K562 (cell line): ENCODE data around the gene CNPY4. TPM values are rescaled to one million over a fixed set of nuclear protein-coding genes. Genes with fewer than 3 reads are reported as not detected.

Experiments
- CBFA2T2 ChIP-seq: fragments of 450-650 bp; conservative IDR thresholded peaks from 2 replicates; pipeline ENCODE4 v1.6.1; 2017; ENCODE audit warnings: mild to moderate bottlenecking
- DMBX1 ChIP-seq: fragments of 250-450 bp; sonication (Bioruptor Pico); IDR thresholded peaks from 2 replicates; pipeline ENCODE4 v1.8.0; 2022; ENCODE audit warnings: inconsistent platforms, mild to moderate bottlenecking, moderate library complexity, borderline replicate concordance
- FOSL1 ChIP-seq: fragments of 200-800 bp; sonication (Bioruptor generic); conservative IDR thresholded peaks from 2 replicates; pipeline ENCODE4 v1.6.1; 2016; ENCODE audit warnings: missing genetic modification characterization, missing compliant biosample characterization
- GTF2E2 ChIP-seq: fragments of 200-800 bp; sonication (Bioruptor generic); IDR thresholded peaks from 2 replicates; pipeline ENCODE4 v1.6.1; 2016; ENCODE audit warnings: missing genetic modification characterization, missing compliant biosample characterization
- HIVEP1 ChIP-seq: fragments of 250-450 bp; sonication (Bioruptor Pico); IDR thresholded peaks from 2 replicates; pipeline ENCODE4 v1.4.0; 2020; ENCODE audit warnings: mild to moderate bottlenecking
- MAFF ChIP-seq: IDR thresholded peaks from 2 replicates; pipeline ENCODE4 v1.6.1; 2012; ENCODE audit warnings: low read length, improper control_type of control experiment
- NFYB ChIP-seq: IDR thresholded peaks from 2 replicates; pipeline ENCODE4 v1.6.1; 2011; ENCODE audit warnings: mild to moderate bottlenecking, moderate library complexity; ENCODE audit not compliant: insufficient read length; ENCODE audit errors: extremely low read depth
- RBM22 ChIP-seq: fragments of 200-400 bp; formaldehyde crosslinking; IDR thresholded peaks from 2 replicates; pipeline ENCODE4 v1.6.1; 2018; ENCODE audit warnings: low read length, low read depth; ENCODE audit not compliant: poor library complexity, severe bottlenecking
- SAFB ChIP-seq: fragments of 200-400 bp; formaldehyde crosslinking; IDR thresholded peaks from 2 replicates; pipeline ENCODE4 v1.6.1; 2017; ENCODE audit warnings: low read depth, low read length, borderline replicate concordance
- SREBF1 ChIP-seq: fragments of 150-350 bp; IDR thresholded peaks from 2 replicates; pipeline ENCODE4 v1.6.1; 2014; ENCODE audit warnings: antibody characterized with exemption, low read depth, low read length, borderline replicate concordance
- SUPT5H ChIP-seq: fragments of 450-650 bp; IDR thresholded peaks from 2 replicates; pipeline ENCODE4 v1.6.1; 2016
- ZNF57 ChIP-seq: fragments of 450-650 bp; formaldehyde crosslinking; IDR thresholded peaks from 2 replicates; pipeline ENCODE4 v1.4.0; 2020; ENCODE audit warnings: mild to moderate bottlenecking, moderate library complexity
- ZSCAN29 ChIP-seq: fragments of 450-650 bp; IDR thresholded peaks from 2 replicates; pipeline ENCODE4 v1.6.1; 2017
- polyA plus RNA-seq, 8 experiments: library from polyadenylated mRNA; depleted of rRNA in 4 of 8; stranded (reverse) in 5 of 8; unstranded in 3 of 8; fragments of >200 nt; fragmentation: Nextera tagmentation in 2 of 8; fragmentation: Illumina TruSeq in 1 of 8; extraction: Ambion mirVana in 2 of 8; extraction: Trizol in 1 of 8; gene quantifications; 2 replicates each; pipeline versions ENCODE4 v1.2.1 to v1.2.3, GENCODE V29; 2011 to 2014; ENCODE audit warnings: inconsistent platforms in 1 of 8, missing spikeins in 1 of 8
- total RNA-seq, 7 experiments: library from RNA; depleted of rRNA in 6 of 7; stranded (reverse); fragments of >200 nt in 6 of 7; fragmentation: Illumina TruSeq in 2 of 7; extraction: Trizol in 2 of 7; gene quantifications; 2 replicates each; pipeline versions ENCODE4 v1.2.1 to v1.2.3, GENCODE V29; 2011 to 2021; ENCODE audit warnings: low replicate concordance in 1 of 7
- TF ChIP-seq, protein P1 (sequence below): sonication (generic); formaldehyde crosslinking; IDR thresholded peaks from 2 replicates; pipeline ENCODE4 v1.4.0; 2020; ENCODE audit warnings: mild to moderate bottlenecking, missing genetic modification reagents
- TF ChIP-seq, protein P2 (sequence below), 2 experiments: fragments of 450-650 bp; IDR thresholded peaks; 2 replicates each; pipeline ENCODE4 v1.6.1; 2016; ENCODE audit warnings: mild to moderate bottlenecking in 2 of 2, borderline replicate concordance in 1 of 2, low read depth in 1 of 2, moderate library complexity in 1 of 2
- TF ChIP-seq, protein P3 (sequence below), 2 experiments: fragments of 450-650 bp; conservative IDR thresholded peaks; 2 replicates each; pipeline ENCODE4 v1.6.1; 2017; ENCODE audit warnings: mild to moderate bottlenecking in 2 of 2, moderate library complexity in 2 of 2

CNPY4 gene
- total and polyA plus RNA-seq, 9 of the 15 experiments (the other 6 are each of a cell fraction or from before 2014, with no cell fraction given), result 1.9 to 11.2 (median 7.0) TPM

DNA sequence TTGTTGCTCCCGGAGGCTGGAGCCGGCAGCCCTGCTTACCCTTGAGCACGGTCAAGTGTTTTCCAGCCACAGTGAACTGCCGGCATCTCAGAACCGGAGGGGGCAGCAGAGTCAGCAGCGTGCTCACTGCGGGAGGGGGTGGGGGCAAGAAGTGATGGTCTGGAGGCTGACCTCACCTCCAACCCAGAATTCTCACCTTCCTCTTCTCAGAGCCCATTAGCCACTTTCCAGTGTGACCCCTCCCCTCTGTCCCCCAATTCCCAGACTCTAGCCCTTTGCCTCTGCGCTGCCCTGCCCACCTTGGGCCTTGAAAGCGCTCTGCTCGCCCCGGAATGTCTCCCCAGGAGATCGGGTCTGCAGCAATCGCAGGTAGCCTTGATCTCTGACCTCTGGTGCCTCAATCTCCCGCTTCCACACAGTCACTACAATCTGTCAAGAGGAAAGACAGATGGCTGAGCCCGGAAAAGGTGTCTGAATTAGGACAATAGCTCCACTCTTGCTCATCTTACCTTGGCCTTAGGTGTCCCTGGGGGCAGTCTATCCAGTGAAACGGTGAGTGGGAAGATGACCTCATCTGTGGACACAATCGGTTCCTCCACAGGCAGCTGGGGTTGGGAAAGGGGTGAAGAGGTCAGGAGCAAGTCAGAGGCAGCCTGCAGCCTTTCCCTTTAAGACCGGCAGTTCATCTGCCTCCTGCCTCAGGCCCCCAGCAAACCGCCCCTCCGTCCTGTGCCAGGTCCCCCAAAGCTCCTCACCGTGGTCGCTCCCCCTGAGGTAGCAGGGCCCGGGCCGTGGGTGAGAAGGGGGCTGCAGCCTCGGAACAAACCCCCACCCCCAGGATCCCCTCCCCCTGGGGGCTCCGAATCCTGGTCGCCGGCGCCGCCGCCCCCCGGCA is 38.1 kb downstream of the CNPY4 start (continued):
- TF ChIP-seq, protein P1, sequence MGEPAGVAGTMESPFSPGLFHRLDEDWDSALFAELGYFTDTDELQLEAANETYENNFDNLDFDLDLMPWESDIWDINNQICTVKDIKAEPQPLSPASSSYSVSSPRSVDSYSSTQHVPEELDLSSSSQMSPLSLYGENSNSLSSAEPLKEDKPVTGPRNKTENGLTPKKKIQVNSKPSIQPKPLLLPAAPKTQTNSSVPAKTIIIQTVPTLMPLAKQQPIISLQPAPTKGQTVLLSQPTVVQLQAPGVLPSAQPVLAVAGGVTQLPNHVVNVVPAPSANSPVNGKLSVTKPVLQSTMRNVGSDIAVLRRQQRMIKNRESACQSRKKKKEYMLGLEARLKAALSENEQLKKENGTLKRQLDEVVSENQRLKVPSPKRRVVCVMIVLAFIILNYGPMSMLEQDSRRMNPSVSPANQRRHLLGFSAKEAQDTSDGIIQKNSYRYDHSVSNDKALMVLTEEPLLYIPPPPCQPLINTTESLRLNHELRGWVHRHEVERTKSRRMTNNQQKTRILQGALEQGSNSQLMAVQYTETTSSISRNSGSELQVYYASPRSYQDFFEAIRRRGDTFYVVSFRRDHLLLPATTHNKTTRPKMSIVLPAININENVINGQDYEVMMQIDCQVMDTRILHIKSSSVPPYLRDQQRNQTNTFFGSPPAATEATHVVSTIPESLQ (CRISPR knock-in tag), result no peak
- TF ChIP-seq CBFA2T2 (peak; percentile 55), SAFB (no peak), NFYB (no peak), FOSL1 (peak; percentile 41), ZNF57 (CRISPR knock-in tag) (no peak), RBM22 (no peak), GTF2E2 (no peak), ZSCAN29 (no peak), DMBX1 (peak; percentile 9; the same call in 1 of the 2 replicates), MAFF (no peak), SUPT5H (peak; percentile 59), SREBF1 (no peak), HIVEP1 (CRISPR knock-in tag) (no peak)
- TF ChIP-seq, protein P2, sequence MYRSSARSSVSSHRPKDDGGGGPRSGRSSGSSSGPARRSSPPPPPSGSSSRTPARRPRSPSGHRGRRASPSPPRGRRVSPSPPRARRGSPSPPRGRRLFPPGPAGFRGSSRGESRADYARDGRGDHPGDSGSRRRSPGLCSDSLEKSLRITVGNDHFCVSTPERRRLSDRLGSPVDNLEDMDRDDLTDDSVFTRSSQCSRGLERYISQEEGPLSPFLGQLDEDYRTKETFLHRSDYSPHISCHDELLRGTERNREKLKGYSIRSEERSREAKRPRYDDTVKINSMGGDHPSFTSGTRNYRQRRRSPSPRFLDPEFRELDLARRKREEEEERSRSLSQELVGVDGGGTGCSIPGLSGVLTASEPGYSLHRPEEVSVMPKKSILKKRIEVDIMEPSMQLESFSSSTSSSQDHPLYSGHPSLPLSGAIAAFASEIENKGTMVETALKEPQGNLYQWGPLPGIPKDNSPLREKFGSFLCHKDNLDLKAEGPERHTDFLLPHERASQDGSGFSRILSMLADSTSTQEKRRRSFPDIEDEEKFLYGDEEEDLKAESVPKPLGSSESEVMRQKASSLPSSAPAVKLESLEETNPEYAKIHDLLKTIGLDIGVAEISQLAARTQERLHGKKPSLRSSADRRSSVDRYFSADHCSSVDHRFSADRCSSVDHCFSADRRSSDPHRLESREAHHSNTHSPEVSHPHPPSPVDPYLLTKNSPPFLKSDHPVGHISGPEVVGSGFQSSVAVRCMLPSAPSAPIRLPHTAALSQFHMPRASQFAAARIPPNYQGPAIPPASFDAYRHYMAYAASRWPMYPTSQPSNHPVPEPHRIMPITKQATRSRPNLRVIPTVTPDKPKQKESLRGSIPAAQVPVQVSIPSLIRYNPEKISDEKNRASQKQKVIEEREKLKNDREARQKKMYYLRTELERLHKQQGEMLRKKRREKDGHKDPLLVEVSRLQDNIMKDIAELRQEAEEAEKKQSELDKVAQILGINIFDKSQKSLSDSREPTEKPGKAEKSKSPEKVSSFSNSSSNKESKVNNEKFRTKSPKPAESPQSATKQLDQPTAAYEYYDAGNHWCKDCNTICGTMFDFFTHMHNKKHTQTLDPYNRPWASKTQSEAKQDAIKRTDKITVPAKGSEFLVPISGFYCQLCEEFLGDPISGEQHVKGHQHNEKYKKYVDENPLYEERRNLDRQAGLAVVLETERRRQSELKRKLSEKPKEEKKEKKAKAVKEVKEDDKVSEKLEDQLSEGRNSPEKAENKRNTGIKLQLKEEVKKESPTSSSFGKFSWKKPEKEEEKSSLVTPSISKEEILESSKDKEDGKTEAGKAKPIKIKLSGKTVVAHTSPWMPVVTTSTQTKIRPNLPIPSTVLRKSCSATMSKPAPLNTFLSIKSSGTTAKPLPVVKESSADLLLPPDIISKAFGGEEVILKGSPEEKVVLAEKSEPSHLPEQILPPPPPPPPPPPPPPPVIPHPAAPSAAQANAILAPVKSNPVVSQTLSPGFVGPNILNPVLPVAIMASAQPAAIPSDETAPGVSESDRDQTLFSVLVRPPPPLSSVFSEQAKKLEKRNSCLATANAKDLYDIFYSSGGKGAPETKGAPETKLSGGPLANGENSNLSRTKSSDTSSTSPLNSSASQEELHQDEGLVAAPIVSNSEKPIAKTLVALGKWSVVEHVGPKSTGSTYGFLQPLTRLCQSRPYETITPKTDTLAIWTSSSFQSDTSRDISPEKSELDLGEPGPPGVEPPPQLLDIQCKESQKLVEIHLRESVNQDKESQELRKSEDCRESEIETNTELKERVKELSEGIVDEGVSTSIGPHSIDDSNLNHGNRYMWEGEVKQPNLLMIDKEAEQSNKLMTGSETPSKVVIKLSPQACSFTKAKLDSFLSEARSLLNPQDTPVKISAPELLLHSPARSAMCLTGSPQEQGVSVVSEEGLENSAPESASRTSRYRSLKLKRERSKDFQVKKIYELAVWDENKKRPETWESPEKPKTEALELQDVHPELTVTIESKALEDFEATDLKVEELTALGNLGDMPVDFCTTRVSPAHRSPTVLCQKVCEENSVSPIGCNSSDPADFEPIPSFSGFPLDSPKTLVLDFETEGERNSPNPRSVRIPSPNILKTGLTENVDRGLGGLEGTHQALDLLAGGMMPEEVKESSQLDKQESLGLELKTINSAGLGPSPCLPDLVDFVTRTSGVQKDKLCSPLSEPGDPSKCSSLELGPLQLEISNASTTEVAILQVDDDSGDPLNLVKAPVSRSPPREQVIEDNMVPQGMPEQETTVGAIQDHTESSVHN (IDR thresholded peaks at IDR 0.05; ENCODE audit: borderline replicate concordance in 1 of 2, low read depth in 1 of 2), result peak in 1 of 2 experiments; percentile 61; a peak in 1 of 4 replicates
- TF ChIP-seq, protein P3, sequence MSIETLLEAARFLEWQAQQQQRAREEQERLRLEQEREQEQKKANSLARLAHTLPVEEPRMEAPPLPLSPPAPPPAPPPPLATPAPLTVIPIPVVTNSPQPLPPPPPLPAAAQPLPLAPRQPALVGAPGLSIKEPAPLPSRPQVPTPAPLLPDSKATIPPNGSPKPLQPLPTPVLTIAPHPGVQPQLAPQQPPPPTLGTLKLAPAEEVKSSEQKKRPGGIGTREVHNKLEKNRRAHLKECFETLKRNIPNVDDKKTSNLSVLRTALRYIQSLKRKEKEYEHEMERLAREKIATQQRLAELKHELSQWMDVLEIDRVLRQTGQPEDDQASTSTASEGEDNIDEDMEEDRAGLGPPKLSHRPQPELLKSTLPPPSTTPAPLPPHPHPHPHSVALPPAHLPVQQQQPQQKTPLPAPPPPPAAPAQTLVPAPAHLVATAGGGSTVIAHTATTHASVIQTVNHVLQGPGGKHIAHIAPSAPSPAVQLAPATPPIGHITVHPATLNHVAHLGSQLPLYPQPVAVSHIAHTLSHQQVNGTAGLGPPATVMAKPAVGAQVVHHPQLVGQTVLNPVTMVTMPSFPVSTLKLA (conservative IDR thresholded peaks at IDR 0.05), result peak; percentile 57 to 71; a peak in 3 of 4 replicates
